GM12892 (cell line): ENCODE data around the gene ST7L.

Experiments
- POLR2A ChIP-seq: IDR thresholded peaks from 2 replicates; pipeline ENCODE4 v1.6.1; 2011; ENCODE audit warnings: low read depth, low read length, control low read depth
- POLR2AphosphoS5 ChIP-seq: IDR thresholded peaks from 2 replicates; pipeline ENCODE4 v1.6.1; 2011; ENCODE audit warnings: low read depth, low read length, control low read depth
- TAF1 ChIP-seq: IDR thresholded peaks from 2 replicates; pipeline ENCODE4 v1.6.1; 2011; ENCODE audit warnings: low read depth, mild to moderate bottlenecking, control low read depth, low read length, borderline replicate concordance

- TF ChIP-seq POLR2A = no peak
- TF ChIP-seq TAF1 = no peak
- TF ChIP-seq POLR2AphosphoS5 = no peak
Observed at GRCh38 chr1:112544751-112545150, 74.2 kb downstream of the ST7L start.
